CD4-positive, alpha-beta T cell treated with Interleukin-2 at 100 ng/mL for 4 hours (primary cell): ENCODE results near the gene DAZ4.
"Not testable (repeated sequence)": the region's sequence is repeated elsewhere in the genome, so short reads cannot be mapped to it uniquely, and the experiment has no call there.

Experiments used
- DNase-seq: peaks from one replicate; pipeline ENCODE4 v3.0.0-alpha.2; 2020; ENCODE audit warnings: low spot score

Gene DAZ4

GRCh38 chrY:24833619-24834018 lies at the start of gene DAZ4:
TSS of gene DAZ4 (plus strand) at chrY:24833919. CDS start at chrY:24834127, 208 bp downstream.
- DNase-seq = not testable (repeated sequence)

- not testable (repeated sequence) for DNase-seq
Observed at GRCh38 chrY:24813293-24813692, 20.4 kb upstream of the DAZ4 start, which contains the start of gene DAZ3. TSS of gene DAZ3 (minus strand) at chrY:24813393. CDS start at chrY:24813185, 208 bp downstream.

GRCh38 chrY:24821836-24822235 lies 11.9 kb upstream of the DAZ4 start:
- not testable (repeated sequence) for DNase-seq

GRCh38 chrY:24824184-24824879 lies 9.4 kb upstream of the DAZ4 start:
- DNase-seq = not testable (repeated sequence)

- not testable (repeated sequence) for DNase-seq
Observed at GRCh38 chrY:24825069-24825468, 8.7 kb upstream of the DAZ4 start.
